GM12892 (cell line): ENCODE data around the gene CASP9.
"Not testable (repeated sequence)": the region's sequence is repeated elsewhere in the genome, so short reads cannot be mapped to it uniquely, and the experiment has no call there.

Experiments used
- DNase-seq: peaks from one replicate; pipeline ENCODE4 v3.0.0; 2011; ENCODE audit not compliant: insufficient read length
- FAIRE-seq: peaks from 2 replicates; lab custom pipeline; 2011; peaks lifted over from hg19 to GRCh38; lab: Jason Lieb, UNC
- POLR2A ChIP-seq: IDR thresholded peaks from 2 replicates; pipeline ENCODE4 v1.6.1; 2011; ENCODE audit warnings: low read depth, low read length, control low read depth
- POLR2AphosphoS5 ChIP-seq: IDR thresholded peaks from 2 replicates; pipeline ENCODE4 v1.6.1; 2011; ENCODE audit warnings: low read depth, low read length, control low read depth
- TAF1 ChIP-seq: IDR thresholded peaks from 2 replicates; pipeline ENCODE4 v1.6.1; 2011; ENCODE audit warnings: low read depth, mild to moderate bottlenecking, control low read depth, low read length, borderline replicate concordance

Gene CASP9

DNA sequence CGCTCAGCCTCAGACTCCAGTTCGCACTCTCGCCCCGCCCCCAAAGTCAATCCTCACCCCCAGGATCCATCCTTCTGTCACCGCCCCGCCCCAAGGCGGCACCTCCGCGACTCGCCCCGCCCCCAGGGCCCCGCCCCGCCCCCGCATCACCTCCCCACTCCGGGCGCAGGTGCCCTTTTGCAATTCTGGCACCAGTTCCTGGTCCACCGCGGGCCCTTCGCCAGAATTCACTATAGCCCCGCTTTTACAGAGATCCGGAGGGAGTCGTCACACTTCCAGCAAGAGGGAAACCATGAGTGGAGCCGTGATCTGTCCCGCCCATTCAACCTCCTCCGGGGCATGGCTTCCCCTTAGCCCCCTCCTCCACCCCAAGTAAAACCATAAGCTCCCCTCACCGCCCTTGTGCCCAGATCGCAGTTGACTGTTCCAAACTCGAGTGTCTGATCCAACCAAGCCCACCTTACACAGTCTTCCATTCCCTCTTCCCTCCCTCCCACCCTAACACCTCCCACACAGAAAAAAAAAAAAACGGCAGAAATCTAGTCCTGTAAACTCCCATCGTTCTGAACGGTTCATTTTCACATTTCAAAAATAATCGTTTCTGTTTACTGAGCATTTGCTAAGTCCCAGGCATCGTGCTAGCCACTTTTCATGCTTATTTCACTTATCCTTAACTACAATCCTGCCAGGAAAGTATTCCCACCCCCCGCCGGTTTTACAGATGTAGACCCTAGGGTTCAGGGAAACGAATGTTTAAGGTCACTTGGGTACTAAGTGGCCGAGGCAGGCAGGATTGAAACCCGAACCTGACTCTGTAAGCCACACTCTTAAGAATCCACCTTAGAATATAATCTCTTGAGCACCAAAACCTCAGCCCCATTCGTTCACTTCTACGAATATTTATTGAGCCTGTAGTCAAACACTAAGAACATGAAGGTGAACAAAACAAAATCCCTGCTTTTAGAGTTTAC is 1.3 kb upstream of the CASP9 start:
- FAIRE-seq (no peak), DNase-seq (peak; percentile 78)
- no peak for TF ChIP-seq POLR2AphosphoS5
- TF ChIP-seq TAF1, result no peak
- no peak for TF ChIP-seq POLR2A

DNA sequence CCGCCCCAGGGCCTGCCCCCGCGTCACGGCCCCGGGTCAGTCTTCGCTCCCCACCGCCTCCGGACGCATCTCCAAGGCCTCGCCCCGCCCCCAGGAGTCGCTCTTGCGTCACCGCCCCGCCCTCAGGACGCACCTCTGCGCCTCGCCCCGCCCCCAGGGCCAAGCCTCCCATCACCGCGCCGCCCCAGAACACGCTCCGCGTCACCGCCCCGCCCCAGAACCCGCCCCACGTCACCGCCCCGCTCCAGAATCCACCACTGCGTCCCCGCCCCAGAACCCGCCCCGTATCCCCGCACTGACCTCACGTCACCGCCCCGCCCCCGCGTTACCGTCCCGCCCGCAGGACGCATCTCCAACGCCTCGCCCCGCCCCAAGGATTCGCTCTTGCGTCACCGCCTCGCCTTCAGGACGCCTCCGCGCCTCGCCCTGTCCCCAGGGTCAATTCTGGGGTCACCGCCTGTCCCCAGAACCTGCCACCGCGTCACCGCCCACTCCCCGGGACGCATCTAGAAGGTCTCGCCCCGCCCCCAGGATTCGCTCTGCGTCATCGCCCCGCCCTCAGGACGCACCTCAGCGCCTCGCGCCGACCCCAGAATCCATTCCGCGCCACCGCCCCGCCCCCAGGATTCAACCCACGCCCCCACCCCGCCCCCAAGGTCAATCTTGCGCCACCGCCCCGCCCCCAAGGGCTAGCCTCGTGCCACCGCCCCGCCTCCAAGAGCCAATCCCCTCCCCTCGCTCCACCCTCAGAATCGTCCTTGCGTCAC is 451 bp upstream of the CASP9 start:
- TF ChIP-seq POLR2AphosphoS5, result no peak
- TF ChIP-seq TAF1, result no peak
- TF ChIP-seq POLR2A, result no peak
- FAIRE-seq, result peak; percentile 96
- DNase-seq, result peak; percentile 87

DNA sequence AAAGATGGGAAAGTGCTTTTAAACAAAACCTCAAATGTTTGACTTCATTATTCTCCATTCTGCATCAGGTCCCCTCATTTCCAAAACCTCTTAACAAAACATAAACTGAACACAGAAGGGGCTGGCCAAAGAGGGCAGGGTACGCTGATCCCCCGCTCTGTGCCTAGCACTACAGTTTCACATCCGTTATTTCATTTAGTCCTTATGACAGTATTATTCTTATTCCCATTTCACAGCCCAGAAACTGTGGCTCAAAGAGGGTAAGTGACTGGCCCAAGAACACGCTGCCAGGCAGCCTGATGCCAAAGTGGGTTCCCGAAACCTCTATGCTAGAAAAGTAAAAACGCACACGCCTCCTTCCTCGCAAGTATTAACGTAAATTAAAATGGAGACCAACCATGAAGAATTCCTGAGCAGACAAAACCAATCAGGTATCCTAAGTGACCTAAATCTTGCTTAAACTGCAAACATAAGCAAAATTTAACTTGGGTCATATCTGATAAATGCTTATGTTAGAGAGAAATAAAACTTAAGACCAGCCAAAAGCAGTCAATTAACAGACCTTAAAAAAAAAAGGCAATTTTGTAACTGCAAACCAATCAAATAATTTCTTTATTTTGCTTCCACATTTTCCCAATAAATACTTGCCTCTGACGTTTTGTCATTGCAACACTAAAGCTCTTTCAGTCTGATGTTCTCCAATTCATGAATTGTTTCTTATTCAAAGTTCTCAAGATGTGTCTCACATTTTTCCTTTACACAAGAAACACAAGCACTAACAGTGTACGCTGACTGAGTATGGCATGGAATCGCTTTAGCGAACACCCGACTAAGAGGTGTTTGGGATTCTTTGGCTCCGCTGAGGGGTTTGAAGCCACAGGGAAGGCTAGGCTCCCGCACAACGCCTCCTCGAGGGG is 653 bp downstream of the CASP9 start:
- DNase-seq, result no peak
- no peak for TF ChIP-seq POLR2A
- FAIRE-seq, result peak; percentile 17

DNA sequence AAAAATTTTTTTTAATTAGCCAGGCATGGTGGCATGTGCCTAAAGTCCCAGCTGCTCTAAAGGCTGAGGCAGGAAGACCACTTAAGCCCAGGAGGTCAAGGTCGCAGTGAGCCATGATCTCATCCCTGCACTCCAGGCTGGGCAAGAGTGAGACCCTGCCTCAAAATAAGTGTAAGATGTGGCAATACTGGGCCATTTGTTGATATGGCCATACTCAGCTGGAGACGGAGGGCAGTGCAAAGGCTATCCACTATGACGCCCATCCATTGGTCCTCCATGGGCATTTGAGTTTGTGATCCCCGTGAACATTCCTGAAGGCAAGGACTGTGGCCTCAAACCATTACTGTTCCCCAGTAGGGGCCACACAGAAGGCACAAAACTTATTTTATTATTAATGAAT is 1.5 kb downstream of the CASP9 start:
- DNase-seq (no peak), FAIRE-seq (no peak)
- TF ChIP-seq POLR2AphosphoS5, result no peak
- no peak for TF ChIP-seq TAF1
- no peak for TF ChIP-seq POLR2A

DNA sequence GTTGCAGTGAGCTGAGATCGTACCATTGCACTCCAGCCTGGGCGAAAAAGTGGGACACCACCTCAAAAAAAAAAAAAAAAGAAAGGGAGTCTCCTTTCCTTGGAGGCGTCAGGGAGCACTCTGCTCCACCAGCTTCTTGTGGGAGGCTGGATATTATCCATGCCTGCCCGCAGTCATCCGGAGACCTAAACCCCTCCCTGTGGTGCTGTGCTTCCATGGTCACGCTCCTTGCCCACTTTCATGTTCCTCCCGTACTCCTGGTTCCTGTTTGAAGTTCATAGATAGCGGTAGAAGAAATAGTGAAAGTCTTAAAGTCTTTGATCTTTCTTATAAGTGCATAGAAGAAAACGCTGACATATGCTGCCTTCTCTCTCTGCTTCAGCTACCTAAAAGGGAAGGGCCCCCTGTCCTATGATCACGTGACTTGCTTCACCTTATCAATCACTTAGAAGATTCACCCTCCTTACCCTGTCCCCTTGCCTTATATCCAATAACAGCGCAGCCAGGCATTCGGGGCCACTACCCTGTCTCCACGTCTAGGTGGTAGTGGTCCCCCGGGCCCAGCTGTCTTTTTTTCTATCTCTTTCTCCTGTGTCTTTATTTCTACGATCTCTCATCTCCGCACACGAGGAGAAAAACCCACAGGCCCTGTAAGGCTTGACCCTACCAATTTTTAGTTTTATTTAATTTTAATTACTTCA is 2.7 kb downstream of the CASP9 start:
- not testable (repeated sequence) for FAIRE-seq, DNase-seq

DNA sequence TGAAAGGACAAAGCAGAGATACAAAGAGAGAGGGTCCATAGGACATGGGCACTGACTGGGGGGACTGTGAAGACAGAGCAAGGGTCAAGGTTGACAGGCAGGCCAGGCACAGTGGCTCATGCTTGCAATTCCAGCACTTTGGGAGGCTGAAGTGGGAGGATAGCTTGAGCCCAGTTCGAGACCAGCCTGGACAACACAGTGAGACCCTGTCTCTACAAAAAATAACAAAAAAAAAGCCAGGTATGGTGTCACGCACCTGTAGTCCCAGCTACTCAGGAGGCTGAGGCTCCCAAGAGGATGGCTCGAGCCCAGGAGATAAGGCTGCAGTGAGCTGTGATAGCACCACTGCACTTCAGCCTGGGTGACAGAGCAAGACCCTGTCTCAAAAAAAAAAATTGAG is 4.4 kb downstream of the CASP9 start:
- TF ChIP-seq POLR2A (no peak), TAF1 (no peak), POLR2AphosphoS5 (no peak)
- DNase-seq, result no peak
- FAIRE-seq, result no peak

DNA sequence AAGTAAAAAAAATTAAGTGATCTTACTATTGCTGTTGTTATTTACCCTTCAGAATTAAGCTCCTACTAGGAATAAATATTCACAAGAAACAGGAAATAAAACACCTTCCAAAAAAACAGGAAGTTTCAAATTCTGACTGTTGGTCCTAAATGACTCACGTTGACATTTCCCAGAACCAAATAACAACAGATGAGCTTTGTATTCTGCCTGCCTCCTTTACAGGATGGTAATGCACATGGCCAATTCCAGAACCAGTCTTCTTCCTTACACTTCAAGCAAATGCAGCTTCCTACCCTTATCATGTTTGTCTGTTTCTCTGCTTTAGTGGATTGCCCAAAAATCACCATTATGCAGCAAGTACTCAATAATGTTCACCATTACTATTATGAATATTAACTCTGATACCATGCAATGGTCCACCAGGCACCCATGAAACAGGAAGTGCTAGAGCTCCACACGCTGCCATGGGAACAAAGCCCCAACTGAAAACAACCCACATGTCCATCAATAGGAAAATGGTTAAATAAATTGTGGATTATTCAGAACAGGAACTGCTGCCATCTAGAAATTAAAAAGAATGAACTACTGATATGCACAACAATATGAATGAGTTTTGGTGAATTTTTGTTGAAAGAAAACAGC is 8.9 kb downstream of the CASP9 start:
- FAIRE-seq, result peak; percentile 71
- DNase-seq, result no peak
- TF ChIP-seq POLR2A (no peak), POLR2AphosphoS5 (no peak)

DNA sequence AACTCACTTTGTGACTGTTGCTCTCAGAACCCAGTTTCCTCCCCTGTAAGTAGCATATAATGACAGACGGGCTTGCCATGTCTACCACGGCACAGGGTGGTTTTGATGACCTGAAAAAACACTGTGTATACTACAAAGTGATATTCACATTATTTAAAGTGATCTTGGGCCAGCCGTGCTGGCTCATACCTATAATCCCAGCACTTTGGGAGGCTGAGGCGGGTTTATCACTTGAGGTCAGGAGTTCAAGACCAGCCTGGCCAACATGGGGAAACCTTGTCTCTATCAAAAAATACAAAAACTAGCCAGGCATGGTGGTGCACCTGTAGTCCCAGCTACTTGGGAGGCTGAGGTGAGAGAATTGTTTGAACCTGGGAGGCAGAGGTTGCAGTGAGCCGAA is 9.5 kb downstream of the CASP9 start:
- not testable (repeated sequence) for DNase-seq, FAIRE-seq

- FAIRE-seq (no peak), DNase-seq (no peak)
- no peak for TF ChIP-seq POLR2AphosphoS5
- TF ChIP-seq POLR2A, result no peak
- TF ChIP-seq TAF1, result no peak
These were observed 10.1 kb downstream of the CASP9 start for GRCh38 chr1:15513919-15514318.

GRCh38 chr1:15513192-15513591 is 10.8 kb downstream of the CASP9 start:
- no peak for FAIRE-seq

GRCh38 chr1:15510611-15511405 is 13.2 kb downstream of the CASP9 start:
- TF ChIP-seq POLR2AphosphoS5, result no peak
- TF ChIP-seq POLR2A, result no peak
- no peak for TF ChIP-seq TAF1
- DNase-seq (no peak), FAIRE-seq (no peak)

More at GRCh38 chr1:15513192-15513591, 10.8 kb downstream of the CASP9 start:
- no peak for TF ChIP-seq POLR2AphosphoS5
- TF ChIP-seq TAF1, result no peak
- TF ChIP-seq POLR2A, result no peak
- DNase-seq, result no peak
